ENCODE results near the gene NEURL3.

- TF ChIP-seq OSR1 (CRISPR knock-in tag; IDR thresholded peaks at IDR 0.05) (no peak), TCF4 (CRISPR knock-in tag; IDR thresholded peaks at IDR 0.05; ENCODE audit: borderline replicate concordance) (no peak), SNAI2 (CRISPR knock-in tag; IDR thresholded peaks at IDR 0.05) (no peak), TSHZ2 (CRISPR knock-in tag; IDR thresholded peaks at IDR 0.05) (no peak)
These were observed 4.1 kb upstream of the NEURL3 start for GRCh38 chr2:96509114-96509846.

All from SK-N-SH treated with all-trans-retinoic acid at 6 μM for 48 hours (cell line).